ENCODE measurements around the gene KRTCAP3. TPM values are rescaled to one million over a fixed set of nuclear protein-coding genes. Genes with fewer than 3 reads are reported as not detected.

The KRTCAP3 gene
- total and polyA plus RNA-seq, 2 of the 8 experiments (the other 6 are each of a cell fraction or from before 2014, with no cell fraction given): 55.4 to 72.5 TPM

DNA sequence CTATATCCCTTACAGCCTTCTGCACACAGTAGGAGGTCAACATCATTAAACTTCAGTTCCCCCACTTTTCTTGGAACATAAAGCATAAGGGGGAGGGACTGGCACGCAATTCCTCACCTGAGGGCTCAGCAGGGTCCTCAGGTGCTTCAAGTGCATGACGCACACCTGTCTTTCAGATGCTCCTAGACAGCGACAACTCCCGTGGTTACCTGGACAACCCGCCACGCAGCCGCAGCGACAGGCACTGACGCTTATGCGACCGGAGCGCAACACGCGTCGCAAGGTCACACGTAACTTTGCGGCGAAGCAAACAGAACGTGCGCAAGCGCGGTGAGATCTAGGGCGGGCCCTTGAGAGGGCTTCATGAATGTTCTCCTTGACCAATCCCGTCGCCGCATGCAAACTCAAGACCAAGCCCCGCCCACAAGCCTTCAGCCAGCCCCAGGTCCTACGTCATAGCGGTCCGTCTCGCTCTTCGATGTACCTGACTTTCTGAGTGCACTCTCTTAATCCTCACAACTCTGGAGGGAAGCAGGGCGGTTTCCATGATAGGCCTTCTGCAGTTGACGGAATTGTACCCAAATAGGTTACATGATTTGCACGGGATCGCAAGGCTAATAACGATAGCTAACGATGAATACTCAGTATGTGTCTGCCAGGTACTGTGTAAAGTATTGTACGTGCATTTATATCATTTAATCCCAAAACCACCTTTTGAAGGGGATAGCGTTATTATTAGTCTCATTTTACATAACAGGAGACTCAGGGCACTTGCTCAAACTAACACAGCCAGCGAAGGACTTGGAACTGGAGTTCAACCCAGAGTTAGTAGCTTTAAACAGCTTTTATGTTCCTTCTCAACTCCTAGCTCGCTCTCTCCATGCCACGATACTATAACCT lies 47.6 kb downstream of the KRTCAP3 start, which contains the start of gene IFT172:
TSS of gene IFT172 (minus strand) at position 246 of the 900 bp plus-strand sequence. CDS start at position 156, 90 bp downstream.
- H3K4me1 ChIP-seq (replicated peaks in 1 of 4; ENCODE audit: control insufficient read depth in 3 of 4, insufficient read depth in 4 of 4, low read length in 3 of 4): peaks cover 3 to 12% (median 4%) of the 10 kb centered on the region in 4 experiments
- H3K36me3 ChIP-seq (ENCODE audit: control insufficient read depth in 2 of 4, insufficient read depth in 4 of 4, low read length in 3 of 4): no peaks in the 10 kb centered on the region
- no peak within 1 kb of the TSS for H4K91ac ChIP-seq (replicated peaks; ENCODE audit: insufficient read length, low read length)
- DNase-seq (ENCODE audit: low read depth in 1 of 2, low spot score in 2 of 2) (peak; percentile 96 to 99), FAIRE-seq (peak; percentile 98)
- no peaks in the 10 kb centered on the region for H4K20me1 ChIP-seq (replicated peaks in 1 of 2; ENCODE audit: control insufficient read depth in 1 of 2, insufficient read depth in 2 of 2, low read length in 2 of 2)
- peak within 1 kb of the TSS; percentile 1; the same call in 1 of the 2 replicates for H2AK5ac ChIP-seq (ENCODE audit: low read depth, low read length)
- no peaks in the 10 kb centered on the region; the same call in 1 of the 2 replicates for H3K79me1 ChIP-seq (ENCODE audit: low read depth, low read length)
- H3K18ac ChIP-seq (ENCODE audit: extremely low read depth, low read length): no peak within 1 kb of the TSS
- H3K4ac ChIP-seq (replicated peaks; ENCODE audit: insufficient read length, low read depth, low read length): no peak within 1 kb of the TSS
- H3K27ac ChIP-seq (ENCODE audit: low read depth, low read length): peak within 1 kb of the TSS; percentile 6; the same call in 1 of the 2 replicates
- no peak within 1 kb of the TSS for H2BK20ac ChIP-seq (ENCODE audit: low read length)
- H3K27me3 ChIP-seq (replicated peaks in 1 of 4; ENCODE audit: control insufficient read depth in 3 of 4, extremely low read depth in 1 of 4, insufficient read depth in 3 of 4, low read length in 3 of 4): peaks cover 0 to 9% (median 4%) of the 10 kb centered on the region in 4 experiments; a peak in 5 of 7 replicates
- H3K4me3 ChIP-seq (ENCODE audit: extremely low read depth in 1 of 4, insufficient read depth in 2 of 4, low read depth in 3 of 4, low read length in 4 of 4): peak within 1 kb of the TSS; percentile 70 to 87 (median 80)
- no peaks in the 10 kb centered on the region for H3K79me2 ChIP-seq (ENCODE audit: control insufficient read depth in 1 of 2, insufficient read depth in 2 of 2, low read length in 2 of 2)
- 12% methylated on average over 43 of the region's 43 CpGs; no CpG with 5 or more reads in 1 of the 2 experiments for WGBS, 2 experiments (ENCODE audit: extremely low coverage in 1 of 2, insufficient coverage in 1 of 2, insufficient read length in 1 of 2, insufficient replicate concordance in 2 of 2, low coverage in 1 of 2, low lambda C conversion rate in 2 of 2, missing lambda C conversion rate in 1 of 2)
- no peak within 1 kb of the TSS for H4K5ac ChIP-seq (ENCODE audit: insufficient read length, low read depth, low read length)
- peak within 1 kb of the TSS; percentile 95 to 96 for H3K4me2 ChIP-seq (ENCODE audit: insufficient read depth in 1 of 2, low read depth in 2 of 2, low read length in 2 of 2)
- peaks cover 14% of the 10 kb centered on the region for H3K23me2 ChIP-seq (ENCODE audit: low read depth, low read length)
- no peak within 1 kb of the TSS for H2BK120ac ChIP-seq (replicated peaks; ENCODE audit: low read depth, low read length)
- H4K8ac ChIP-seq (ENCODE audit: extremely low read depth, insufficient read depth, low read length): no peak within 1 kb of the TSS
- H2AFZ ChIP-seq (ENCODE audit: low read length): peak within 1 kb of the TSS; percentile 100
- H2BK12ac ChIP-seq (ENCODE audit: low read depth, low read length): peak within 1 kb of the TSS; percentile 29; the same call in 1 of the 2 replicates
- no peak within 1 kb of the TSS for H3K23ac ChIP-seq (ENCODE audit: insufficient read length)
- no peak within 1 kb of the TSS for H3K14ac ChIP-seq (ENCODE audit: insufficient read length)
- peak within 1 kb of the TSS in 3 of 4 experiments; percentile 22 to 71 (median 42); a peak in 5 of 7 replicates for H3K9ac ChIP-seq (replicated peaks in 1 of 4; ENCODE audit: extremely low read depth in 1 of 4, low read depth in 3 of 4, low read length in 3 of 4)
- no peak within 1 kb of the TSS for H3K56ac ChIP-seq (replicated peaks; ENCODE audit: insufficient read length, low read depth, low read length)
- H3K9me3 ChIP-seq (ENCODE audit: insufficient read depth in 2 of 2, low read depth in 1 of 2, low read length in 1 of 2): no peaks in the 10 kb centered on the region; a peak in 1 of 4 replicates
- no peak within 1 kb of the TSS for H2BK15ac ChIP-seq (ENCODE audit: low read length)
- no peak within 1 kb of the TSS for H2BK5ac ChIP-seq (ENCODE audit: low read depth, low read length)
- CTCF ChIA-PET (ENCODE audit: partially characterized antibody): interaction anchor here (0.6 to 1.4 kb wide), 3 partner anchors 36 to 1130 kb away, joined by 3 to 4 read pairs (median 3); no protein-coding TSS in a partner anchor
- POLR2A ChIA-PET (ENCODE audit: partially characterized antibody): interaction anchor here (1.0 kb wide), 2 partner anchors 133 to 138 kb away, joined by 3 read pairs; partner anchors contain the start of gene GTF3C2
- TF ChIP-seq KDM5A (IDR thresholded peaks at IDR 0.05; ENCODE audit: low read length): no peak
- peak; percentile 73 for TF ChIP-seq TBP (IDR thresholded peaks at IDR 0.05; ENCODE audit: low read depth, low read length)
- TF ChIP-seq ATF3 (IDR thresholded peaks at IDR 0.05; ENCODE audit: insufficient read depth, low read depth, low read length): peak; percentile 83
- no peak for TF ChIP-seq NANOG (IDR thresholded peaks at IDR 0.05; ENCODE audit: insufficient read depth, low read depth, low read length, poor library complexity, severe bottlenecking)
- peak; percentile 81 for TF ChIP-seq SRF (IDR thresholded peaks at IDR 0.05; ENCODE audit: low read depth, low read length)
- TF ChIP-seq MAX (IDR thresholded peaks at IDR 0.05): peak; percentile 93
- TF ChIP-seq CHD2 (IDR thresholded peaks at IDR 0.05; ENCODE audit: low read length): peak; percentile 39; the same call in 1 of the 2 replicates
- TF ChIP-seq POLR2AphosphoS5 (IDR thresholded peaks at IDR 0.05; ENCODE audit: low read depth, low read length): peak; percentile 76; the same call in 1 of the 2 replicates
- no peak for TF ChIP-seq GTF2F1 (IDR thresholded peaks at IDR 0.05; ENCODE audit: borderline replicate concordance, low read depth, low read length)
- TF ChIP-seq CHD1 (IDR thresholded peaks at IDR 0.05; ENCODE audit: low read depth, low read length): no peak
